ENCODE data around the gene AURKAIP1. TPM values are rescaled to one million over a fixed set of nuclear protein-coding genes. Genes with fewer than 3 reads are reported as not detected.

Gene AURKAIP1
- total and polyA plus RNA-seq, 4 donors: 38.4 to 175 (median 97.7) TPM

DNA sequence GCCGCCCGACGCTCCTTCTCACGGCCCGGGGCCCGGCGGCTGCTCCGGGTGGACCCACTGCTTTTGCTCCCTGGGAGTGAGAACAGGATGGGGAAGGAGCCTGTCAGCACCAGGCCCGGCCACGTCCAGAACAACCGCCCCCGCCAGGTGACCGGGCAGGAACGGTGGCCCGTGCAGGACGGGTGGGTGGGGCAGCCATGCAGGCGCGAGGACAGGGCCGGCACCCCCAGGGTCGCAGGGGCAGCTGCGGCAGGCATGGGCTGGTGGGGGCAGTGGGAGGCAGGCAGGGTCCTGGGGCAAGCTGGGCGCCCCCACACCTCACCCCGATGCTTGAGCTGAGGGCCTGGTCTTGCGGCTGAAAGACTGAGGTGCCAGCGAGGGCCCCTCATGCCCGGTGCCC is 38.6 kb downstream of the AURKAIP1 start:
- Histone ChIP-seq H3K9me3 (ENCODE audit: control insufficient read depth in 4 of 4, low read length in 3 of 4) (no peaks in the 10 kb centered on the region), H3K4me3 (ENCODE audit: low read depth in 1 of 3, low read length in 3 of 3) (no peak overlapping the region), H3K9ac (ENCODE audit: low read depth in 1 of 2, low read length in 2 of 2) (no peak overlapping the region), H3K27ac (ENCODE audit: low read depth in 1 of 2, low read length in 2 of 2) (no peak overlapping the region), H3K27me3 (ENCODE audit: control insufficient read depth in 4 of 4, insufficient read depth in 4 of 4, low read length in 3 of 4) (no peaks in the 10 kb centered on the region), H3K4me1 (ENCODE audit: control insufficient read depth in 4 of 4, insufficient read depth in 4 of 4, low read length in 3 of 4) (peaks cover 6 to 21% (median 14%) of the 10 kb centered on the region in 4 donors), H3K36me3 (ENCODE audit: control insufficient read depth in 4 of 4, insufficient read depth in 3 of 4, low read depth in 1 of 4, low read length in 3 of 4) (peaks cover 0 to 29% (median 15%) of the 10 kb centered on the region in 4 donors)
- no peak for TF ChIP-seq NR2F2 (IDR thresholded peaks at IDR 0.05)
- no peak for TF ChIP-seq ZBTB33 (IDR thresholded peaks at IDR 0.05)
- TF ChIP-seq REST (IDR thresholded peaks at IDR 0.05): no peak
- TF ChIP-seq SP1 (IDR thresholded peaks at IDR 0.05): no peak
- no peak for TF ChIP-seq FOXA2 (IDR thresholded peaks at IDR 0.05)
- no peak for TF ChIP-seq JUND (IDR thresholded peaks at IDR 0.05)
- no peak for TF ChIP-seq YY1 (IDR thresholded peaks at IDR 0.05)
- no peak for TF ChIP-seq RAD21 (IDR thresholded peaks at IDR 0.05)
- no peak for TF ChIP-seq FOXA1 (IDR thresholded peaks at IDR 0.05)
- no peak for TF ChIP-seq EGR1 (IDR thresholded peaks at IDR 0.05; ENCODE audit: low read depth in 2 of 2)
- no peak for TF ChIP-seq HNF4G (IDR thresholded peaks at IDR 0.05)
- no peak for TF ChIP-seq ATF3 (IDR thresholded peaks at IDR 0.05)
- no peak for TF ChIP-seq HNF4A (conservative IDR thresholded peaks at IDR 0.05)
- TF ChIP-seq, protein P1, sequence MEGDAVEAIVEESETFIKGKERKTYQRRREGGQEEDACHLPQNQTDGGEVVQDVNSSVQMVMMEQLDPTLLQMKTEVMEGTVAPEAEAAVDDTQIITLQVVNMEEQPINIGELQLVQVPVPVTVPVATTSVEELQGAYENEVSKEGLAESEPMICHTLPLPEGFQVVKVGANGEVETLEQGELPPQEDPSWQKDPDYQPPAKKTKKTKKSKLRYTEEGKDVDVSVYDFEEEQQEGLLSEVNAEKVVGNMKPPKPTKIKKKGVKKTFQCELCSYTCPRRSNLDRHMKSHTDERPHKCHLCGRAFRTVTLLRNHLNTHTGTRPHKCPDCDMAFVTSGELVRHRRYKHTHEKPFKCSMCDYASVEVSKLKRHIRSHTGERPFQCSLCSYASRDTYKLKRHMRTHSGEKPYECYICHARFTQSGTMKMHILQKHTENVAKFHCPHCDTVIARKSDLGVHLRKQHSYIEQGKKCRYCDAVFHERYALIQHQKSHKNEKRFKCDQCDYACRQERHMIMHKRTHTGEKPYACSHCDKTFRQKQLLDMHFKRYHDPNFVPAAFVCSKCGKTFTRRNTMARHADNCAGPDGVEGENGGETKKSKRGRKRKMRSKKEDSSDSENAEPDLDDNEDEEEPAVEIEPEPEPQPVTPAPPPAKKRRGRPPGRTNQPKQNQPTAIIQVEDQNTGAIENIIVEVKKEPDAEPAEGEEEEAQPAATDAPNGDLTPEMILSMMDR (IDR thresholded peaks at IDR 0.05; ENCODE audit: low read depth, low read length, missing input control): no peak
- no peak for TF ChIP-seq GABPA (IDR thresholded peaks at IDR 0.05 in 1 of 2, conservative IDR thresholded peaks at IDR 0.05 in 1 of 2)
- TF ChIP-seq RXRA (IDR thresholded peaks at IDR 0.05): no peak
- TF ChIP-seq TAF1 (conservative IDR thresholded peaks at IDR 0.05): no peak
- TF ChIP-seq, protein P2, sequence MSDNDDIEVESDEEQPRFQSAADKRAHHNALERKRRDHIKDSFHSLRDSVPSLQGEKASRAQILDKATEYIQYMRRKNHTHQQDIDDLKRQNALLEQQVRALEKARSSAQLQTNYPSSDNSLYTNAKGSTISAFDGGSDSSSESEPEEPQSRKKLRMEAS (IDR thresholded peaks at IDR 0.05): no peak
- 96% methylated on average over 26 of the region's 26 CpGs for WGBS
- DNase-seq (ENCODE audit: low spot score): no peak

Measured in liver (tissue), 9 donors.